Measurements from ENCODE around the gene TSPAN18. TPM values are rescaled to one million over a fixed set of nuclear protein-coding genes. Genes with fewer than 3 reads are reported as not detected.

The TSPAN18 gene
- total RNA-seq, 4 donors from 2014 or later = 2.1 to 9.1 (median 2.5) TPM

DNA sequence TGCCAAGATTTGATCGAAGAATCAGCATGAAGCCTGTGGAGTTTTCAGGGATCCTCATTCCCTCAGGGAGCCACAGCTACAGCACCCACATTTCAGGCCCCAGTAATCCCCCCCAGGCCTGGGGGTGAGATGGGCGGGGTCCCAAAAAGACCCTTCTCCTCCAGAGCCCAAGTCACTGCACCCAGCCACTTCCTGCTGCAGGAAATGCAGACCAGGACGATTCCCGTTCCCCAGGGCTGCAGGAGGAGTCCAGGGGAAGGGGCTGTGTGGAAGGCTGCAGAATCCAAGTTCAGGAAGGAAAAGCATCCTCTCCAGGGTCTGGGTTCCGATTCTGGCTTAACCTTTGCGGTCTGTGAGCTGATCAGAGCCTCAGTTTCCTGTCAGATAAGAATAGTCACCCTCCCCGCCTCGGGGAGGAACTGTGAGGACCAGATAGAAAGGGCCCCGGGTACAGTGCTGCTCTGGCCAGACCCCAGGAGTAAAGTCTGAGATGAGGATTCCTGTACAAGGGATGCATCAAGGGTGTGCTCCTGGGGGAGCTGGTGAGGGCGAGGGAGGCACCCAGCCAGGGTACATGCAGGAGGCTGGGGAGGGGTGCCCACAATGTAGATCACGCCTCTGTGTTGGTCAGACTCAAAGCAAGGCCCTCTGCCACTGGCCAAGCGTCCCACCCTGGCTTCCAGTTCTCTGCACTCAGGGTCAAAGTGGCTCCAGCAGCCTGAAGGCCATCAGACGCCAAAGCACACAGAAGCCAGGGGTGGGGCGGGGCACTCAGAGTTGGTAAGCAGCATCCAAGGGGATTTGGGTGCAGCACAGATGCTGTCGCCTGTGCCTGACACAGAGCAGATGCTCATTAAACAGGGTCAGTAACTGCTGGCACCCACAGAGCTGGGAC lies 254.0 kb downstream of the TSPAN18 start:
- Histone ChIP-seq H3K27me3 (no peaks in the 10 kb centered on the region), H3K4me3 (no peak overlapping the region), H3K9me3 (no peaks in the 10 kb centered on the region), H3K27ac (peak overlapping the region in 2 of 4 donors; percentile 46 to 58), H3K4me1 (peaks cover 0 to 3% of the 10 kb centered on the region in 2 donors), H3K36me3 (no peaks in the 10 kb centered on the region)
- intact Hi-C loops (cut with DNase I; ENCODE audit: low total_unique reads) (no loop called here), in situ Hi-C loops (cut with MboI; ENCODE audit: low sequenced_read_pairs in 4 of 4) (no loop called here)
- DNase-seq (no peak), ATAC-seq (no peak)
- TF ChIP-seq POLR2A (IDR thresholded peaks at IDR 0.05) (no peak), CTCF (IDR thresholded peaks at IDR 0.05 in 4 of 5, conservative IDR thresholded peaks at IDR 0.05 in 1 of 5) (no peak)

Other genes with a start within 250 kb of the TSPAN18 start
- 10 to 100 TPM in 3 of 4 donors, 1 to 10 TPM in 1; 4.5 to 17.5 (median 13.5) TPM for gene CD82, start 161.3 kb upstream of the TSPAN18 start, total RNA-seq
- 10 to 100 TPM in 3 of 4 donors, 1 to 10 TPM in 1; 5.4 to 17.2 (median 12.8) TPM for gene TP53I11, start 223.9 kb downstream of the TSPAN18 start, total RNA-seq

Data from gastrocnemius medialis (tissue), 4 donors.